Loucy (cell line): ENCODE measurements around the gene MOB1A.

Experiments used
- CTCF ChIP-seq: fragments of 200-600 bp; sonication (generic); conservative IDR thresholded peaks from 2 replicates; pipeline ENCODE4 v1.5.1; 2014; ENCODE audit warnings: mild to moderate bottlenecking, antibody characterized with exemption, low read length
- EZH2phosphoT487 ChIP-seq: fragments of 200-600 bp; IDR thresholded peaks from 2 replicates; pipeline ENCODE4 v1.6.1; 2018; ENCODE audit warnings: antibody characterized with exemption, mild to moderate bottlenecking, moderate library complexity, borderline replicate concordance

DNA sequence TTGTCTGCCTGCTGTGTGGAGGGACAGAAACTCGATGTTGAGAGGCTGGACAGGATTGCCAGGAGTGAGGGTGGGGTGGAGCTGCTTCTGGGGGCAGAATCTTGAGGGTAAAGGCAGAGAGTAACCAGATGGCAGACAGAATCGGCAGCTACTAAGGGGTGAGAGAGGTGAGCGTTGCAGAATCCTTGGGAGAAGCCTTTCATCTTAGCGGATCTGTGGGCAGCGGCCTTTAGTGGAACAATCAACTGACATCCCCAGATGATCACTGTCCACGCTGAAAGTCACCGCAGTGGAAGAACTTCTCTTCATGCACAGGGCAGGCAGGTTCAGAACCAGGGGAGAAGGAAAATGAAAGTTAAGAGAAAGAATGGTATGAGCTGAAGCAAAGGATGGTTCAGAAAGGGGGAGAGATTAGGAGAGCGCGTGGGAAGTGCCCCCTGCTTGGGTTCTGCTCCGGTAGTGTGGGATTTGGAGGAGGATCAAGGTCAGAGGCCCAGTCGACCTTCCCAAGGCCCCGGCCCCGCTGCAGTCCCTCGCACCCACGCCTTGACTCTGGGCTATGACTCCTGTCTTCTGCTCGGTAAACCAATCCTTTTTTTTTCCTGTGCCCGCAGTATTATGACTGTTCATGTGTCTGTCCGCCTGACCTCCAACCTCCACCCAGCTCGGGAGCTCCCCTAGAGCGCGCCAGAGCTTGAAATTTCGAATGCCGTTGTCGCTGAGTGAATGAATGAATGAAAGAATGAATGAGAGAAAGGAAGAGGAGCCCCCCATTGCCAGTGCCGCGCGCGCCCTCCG is 31.6 kb downstream of the MOB1A start:
- TF ChIP-seq CTCF (no peak), EZH2phosphoT487 (no peak)
